ENCODE data around the gene NEMP2. TPM values are rescaled to one million over a fixed set of nuclear protein-coding genes. Genes with fewer than 3 reads are reported as not detected.

The NEMP2 gene
- total and polyA plus RNA-seq, 2 of the 4 experiments (the other 2 are of a cell fraction): 1.1 to 1.3 TPM

GRCh38 chr2:190467575-190468083, 66.9 kb downstream of the NEMP2 start:
- peak overlapping the region; percentile 50 for H3K14ac ChIP-seq (replicated peaks; ENCODE audit: low read depth, low read length)
- H2AFZ ChIP-seq (replicated peaks; ENCODE audit: low read length, poor library complexity): no peak overlapping the region
- peak overlapping the region; percentile 98; the same call in 1 of the 2 replicates for H3K27ac ChIP-seq (ENCODE audit: insufficient read depth, low read length)
- H3K4me1 ChIP-seq (ENCODE audit: control insufficient read depth, insufficient read depth, low read length): peaks cover 15% of the 10 kb centered on the region
- no peaks in the 10 kb centered on the region; a peak in 1 of 4 replicates for H3K79me1 ChIP-seq (ENCODE audit: low read depth in 1 of 2, low read length in 2 of 2)
- peak overlapping the region; percentile 73 for H2BK5ac ChIP-seq (ENCODE audit: low read depth, low read length, poor library complexity, severe bottlenecking)
- dilution Hi-C loops (cut with HindIII; ENCODE audit: low sequenced_read_pairs, unreplicated experiment): no loop called here
- peak overlapping the region; percentile 83 for H2BK120ac ChIP-seq (ENCODE audit: low read depth, low read length)
- in situ Hi-C loops (cut with MboI; ENCODE audit: low sequenced_read_pairs): no loop called here
- ChIA-PET POLR2A (ENCODE audit: unreplicated experiment) (interaction anchor here (0.7 kb wide), 1 partner anchor 34 kb away, joined by 3 read pairs; no protein-coding TSS in a partner anchor), CTCF (interaction anchor here (0.5 kb wide), 1 partner anchor 65 kb away, joined by 3 read pairs; no protein-coding TSS in a partner anchor)
- peak overlapping the region; percentile 42; the same call in 1 of the 2 replicates for H3K9ac ChIP-seq (ENCODE audit: low read depth, low read length)
- H3K9me3 ChIP-seq (ENCODE audit: control insufficient read depth, insufficient read depth, low read length): no peaks in the 10 kb centered on the region
- H3K27me3 ChIP-seq (ENCODE audit: control insufficient read depth, insufficient read depth, low read length): no peaks in the 10 kb centered on the region
- DNase-seq (peak; percentile 23), ATAC-seq (ENCODE audit: low read depth) (no peak)
- H3K9me1 ChIP-seq (ENCODE audit: insufficient read depth, low read length): peaks cover 11% of the 10 kb centered on the region
- no peaks in the 10 kb centered on the region; the same call in 1 of the 2 replicates for H4K20me1 ChIP-seq (ENCODE audit: insufficient read depth, low read length)
- peak overlapping the region; percentile 93; the same call in 2 of the 3 replicates for H2BK15ac ChIP-seq (ENCODE audit: low read depth, low read length)
- BruUV-seq (replicated peaks): no TSS peak
- H2AK9ac ChIP-seq (replicated peaks; ENCODE audit: low read depth, low read length, poor library complexity): no peak overlapping the region
- peak overlapping the region; percentile 82 for H3K4ac ChIP-seq (ENCODE audit: low read depth, low read length)
- peak overlapping the region; percentile 48 for H2BK20ac ChIP-seq (ENCODE audit: low read depth, low read length)
- intact Hi-C loops (cut with micrococcal nuclease): loop anchor here (5.0 kb wide), 1 partner anchor 60 kb away; the partner anchor contains the start of gene MFSD6
- H3K4me2 ChIP-seq (ENCODE audit: low read depth, low read length): no peak overlapping the region; the same call in 1 of the 2 replicates
- no CpG with 5 or more reads among the region's 5 CpGs for WGBS, 2 experiments (ENCODE audit: extremely low coverage in 2 of 2, insufficient read length in 1 of 2)
- H3K56ac ChIP-seq (ENCODE audit: extremely low read depth, insufficient read depth, low read length): peak overlapping the region; percentile 32; the same call in 1 of the 2 replicates
- H2AK5ac ChIP-seq (ENCODE audit: low read depth, low read length): peak overlapping the region; percentile 71; the same call in 1 of the 2 replicates
- peak overlapping the region; percentile 6 for H4K5ac ChIP-seq (ENCODE audit: low read depth, low read length)
- H3K4me3 ChIP-seq (ENCODE audit: insufficient read depth, low read depth, low read length): no peak overlapping the region
- no peaks in the 10 kb centered on the region; the same call in 1 of the 2 replicates for H3K36me3 ChIP-seq (ENCODE audit: control insufficient read depth, insufficient read depth, low read length)
- H3K23ac ChIP-seq (ENCODE audit: low read depth, low read length): peak overlapping the region; percentile 14; the same call in 1 of the 2 replicates
- peak overlapping the region; percentile 85 for H4K91ac ChIP-seq (ENCODE audit: insufficient read depth, low read depth, low read length)
- H3K18ac ChIP-seq (ENCODE audit: low read depth, low read length): peak overlapping the region; percentile 25
- H4K8ac ChIP-seq (ENCODE audit: low read depth in 2 of 2, low read length in 2 of 2): peak overlapping the region; percentile 34 to 37; a peak in 3 of 4 replicates
- TF ChIP-seq RFX5 (IDR thresholded peaks at IDR 0.05; ENCODE audit: low read depth, low read length) (no peak), CHD1 (IDR thresholded peaks at IDR 0.05; ENCODE audit: low read depth, low read length) (no peak), POLR2A (IDR thresholded peaks at IDR 0.05; ENCODE audit: low read depth, low read length) (no peak)
